Heart right ventricle (tissue), 16 donors: ENCODE results near the gene IL17F. TPM values are rescaled to one million over a fixed set of nuclear protein-coding genes. Genes with fewer than 3 reads are reported as not detected.

ENCODE experiments used
- ATAC-seq, 8 donors: fragments of 200-7000 bp; cut with Tn5 transposase; one replicate each; pipeline ENCODE4 v1.9.1; 2020; ENCODE audit warnings: mild to moderate bottlenecking in 8 of 8, moderate library complexity in 8 of 8, moderate number of reproducible peaks in 1 of 8
- DNase-seq, 2 donors: peaks; one replicate each; pipeline ENCODE4 v3.0.0-alpha.2; 2020
- H3K27ac ChIP-seq, 10 donors: fragments of 200-600 bp; sonication (generic) in 2 of 10; one replicate each; pipeline versions ENCODE4 v1.5.0 to v1.8.0; 2020 to 2022; ENCODE audit warnings: mild to moderate bottlenecking in 3 of 10
- H3K27me3 ChIP-seq, 7 donors: fragments of 200-600 bp; one replicate each; pipeline ENCODE4 v1.8.0; 2021 to 2022; ENCODE audit warnings: mild to moderate bottlenecking in 2 of 7
- H3K36me3 ChIP-seq, 9 donors: fragments of 200-600 bp; sonication (generic) in 1 of 9; one replicate each; pipeline versions ENCODE4 v1.5.0 to v1.8.0; 2020 to 2022; ENCODE audit warnings: mild to moderate bottlenecking in 2 of 9
- H3K4me1 ChIP-seq, 9 donors: fragments of 200-600 bp; sonication (generic) in 1 of 9; one replicate each; pipeline versions ENCODE4 v1.5.0 to v1.8.0; 2020 to 2022; ENCODE audit warnings: mild to moderate bottlenecking in 4 of 9
- H3K4me3 ChIP-seq, 10 donors: fragments of 200-600 bp; sonication (generic) in 2 of 10; one replicate each; pipeline versions ENCODE4 v1.5.0 to v1.8.0; 2020 to 2022; ENCODE audit warnings: mild to moderate bottlenecking in 7 of 10, moderate library complexity in 2 of 10
- H3K9me3 ChIP-seq, 11 donors: fragments of 200-600 bp in 10 of 11; sonication (generic) in 2 of 11; one replicate each; pipeline versions ENCODE4 v1.5.0 to v1.8.0; 2013 to 2022; ENCODE audit warnings: mild to moderate bottlenecking in 2 of 11, control low read depth in 1 of 11, moderate library complexity in 1 of 11
- WGBS, 2 donors: extraction: QIAGEN DNeasy Blood & Tissue Kit; methylation state at CpG; one replicate each; pipeline ENCODE4 v1.1.7; 2013; ENCODE audit warnings: inconsistent platforms in 1 of 2; 5-methylcytosine and 5-hydroxymethylcytosine counted together
- intact Hi-C, 10 donors: fragments of 100-400 bp; cut with DNase I; formaldehyde crosslinking; loops; one replicate each; pipeline versions ENCODE4 v1.11.1 to v1.14.2; 2022
- polyA plus RNA-seq, 2 donors: library from polyadenylated mRNA; stranded (reverse); fragments of 200-250 nt; gene quantifications; one replicate each; pipeline ENCODE4 v1.2.3, GENCODE V29; 2013
- total RNA-seq, 10 donors: library from RNA; stranded (reverse); fragmentation: NEBNext Ultra II Directional in 3 of 10; extraction: Animal tissue kit (Norgen Biotek cat#: 25700) in 3 of 10; gene quantifications; one replicate each; pipeline versions ENCODE4 v1.2.1 to v1.2.4, GENCODE V29; 2021 to 2023
- TF ChIP-seq, protein P1 (sequence below), 9 donors: fragments of 200-600 bp; sonication (generic) in 2 of 9; IDR thresholded peaks; one replicate each; pipeline versions ENCODE4 v1.5.0 to v1.8.0; 2021 to 2022; ENCODE audit warnings: antibody characterized with exemption in 9 of 9, mild to moderate bottlenecking in 5 of 9, moderate library complexity in 1 of 9
- donor health status: Arrhythmogenic right ventricular cardiomyopathy.
- donor health status: ischemic (EF 13 %, LVEDD 7.1; RV severe dilation, severe dysfunction).
- donor health status: healthy with polysubstance abuse.
- donor health status: DM: no; HTN: yes; CAD: no.
- donor health status: DM: no; HTN: no; CAD: no.
- donor health status: ischemic (EF 25% LVEDD 6.9; RV normal size, moderate dysfunction).
- donor health status: ischemic (EF 25% LVEDD 5.7; RV mildly dilated, moderate dysfunction).
- donor health status: healthy.
- donor health status: DM: yes; HTN: yes; CAD: no.
- donor health status: Ischemic cardiomyopathy.
- donor health status: ischemic (EF 35%, LVEDD 5.7; RV mildly dilated, moderate dysfunction).
- donor health status: nonischemic (EF 11% LVEDD 7.7; RV severe dilation, severe dysfunction).
- donor health status: DM: yes; HTN: yes; CAD: no.
- donor health status: PGD.
- donor health status: ischemic (EF 29% LVEDD 5.4; RV normal size, mild dysfunction).
- donor health status: nonischemic (EF 23%, LVEDD 6.1; RV moderate dilation, normal function).

The IL17F gene
- total and polyA plus RNA-seq, 12 donors, result not detected

- 14 to 15% methylated on average over 2 of the region's 2 CpGs for WGBS, 2 donors
- Histone ChIP-seq H3K4me3 (no peak overlapping the region), H3K4me1 (peaks cover 0 to 31% (median 14%) of the 10 kb centered on the region in 9 donors), H3K36me3 (peaks cover 0 to 11% (median 6%) of the 10 kb centered on the region in 9 donors), H3K9me3 (no peaks in the 10 kb centered on the region), H3K27me3 (no peaks in the 10 kb centered on the region), H3K27ac (no peak overlapping the region)
- no peak for ATAC-seq
- intact Hi-C loops, result loop anchor here in 9 of 10 donors (1.0 to 10.0 kb wide), 12 partner anchors 75 to 378 kb away; partner anchors contain the start of gene PAQR8 (in 2 of the 9)
- TF ChIP-seq, protein P1, sequence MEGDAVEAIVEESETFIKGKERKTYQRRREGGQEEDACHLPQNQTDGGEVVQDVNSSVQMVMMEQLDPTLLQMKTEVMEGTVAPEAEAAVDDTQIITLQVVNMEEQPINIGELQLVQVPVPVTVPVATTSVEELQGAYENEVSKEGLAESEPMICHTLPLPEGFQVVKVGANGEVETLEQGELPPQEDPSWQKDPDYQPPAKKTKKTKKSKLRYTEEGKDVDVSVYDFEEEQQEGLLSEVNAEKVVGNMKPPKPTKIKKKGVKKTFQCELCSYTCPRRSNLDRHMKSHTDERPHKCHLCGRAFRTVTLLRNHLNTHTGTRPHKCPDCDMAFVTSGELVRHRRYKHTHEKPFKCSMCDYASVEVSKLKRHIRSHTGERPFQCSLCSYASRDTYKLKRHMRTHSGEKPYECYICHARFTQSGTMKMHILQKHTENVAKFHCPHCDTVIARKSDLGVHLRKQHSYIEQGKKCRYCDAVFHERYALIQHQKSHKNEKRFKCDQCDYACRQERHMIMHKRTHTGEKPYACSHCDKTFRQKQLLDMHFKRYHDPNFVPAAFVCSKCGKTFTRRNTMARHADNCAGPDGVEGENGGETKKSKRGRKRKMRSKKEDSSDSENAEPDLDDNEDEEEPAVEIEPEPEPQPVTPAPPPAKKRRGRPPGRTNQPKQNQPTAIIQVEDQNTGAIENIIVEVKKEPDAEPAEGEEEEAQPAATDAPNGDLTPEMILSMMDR (IDR thresholded peaks at IDR 0.05), result peak; percentile 28 to 76 (median 66)
- peak; percentile 56 to 63 for DNase-seq
Measured at GRCh38 chr6:52286798-52287432, 42.6 kb upstream of the IL17F start.

GRCh38 chr6:52285177-52286068 is 41.1 kb upstream of the IL17F start:
- Histone ChIP-seq H3K36me3 (peaks cover 0 to 26% (median 20%) of the 10 kb centered on the region in 9 donors), H3K4me3 (peak overlapping the region; percentile 29 to 98 (median 77)), H3K4me1 (peaks cover 0 to 31% (median 14%) of the 10 kb centered on the region in 9 donors), H3K27me3 (no peaks in the 10 kb centered on the region), H3K9me3 (no peaks in the 10 kb centered on the region), H3K27ac (peak overlapping the region in 5 of 10 donors; percentile 24 to 65 (median 51))
- WGBS, 2 donors, result 19 to 21% methylated on average over 12 of the region's 12 CpGs
- peak in 2 of 8 donors; percentile 16 to 28 for ATAC-seq
- DNase-seq, result no peak
- TF ChIP-seq, protein P1 (IDR thresholded peaks at IDR 0.05), result peak in 4 of 9 donors; percentile 6 to 34 (median 30)
- intact Hi-C loops, result loop anchor here in 9 of 10 donors (1.0 to 10.0 kb wide), 13 partner anchors 77 to 379 kb away; partner anchors contain the start of gene PAQR8 (in 4 of the 9)

DNA sequence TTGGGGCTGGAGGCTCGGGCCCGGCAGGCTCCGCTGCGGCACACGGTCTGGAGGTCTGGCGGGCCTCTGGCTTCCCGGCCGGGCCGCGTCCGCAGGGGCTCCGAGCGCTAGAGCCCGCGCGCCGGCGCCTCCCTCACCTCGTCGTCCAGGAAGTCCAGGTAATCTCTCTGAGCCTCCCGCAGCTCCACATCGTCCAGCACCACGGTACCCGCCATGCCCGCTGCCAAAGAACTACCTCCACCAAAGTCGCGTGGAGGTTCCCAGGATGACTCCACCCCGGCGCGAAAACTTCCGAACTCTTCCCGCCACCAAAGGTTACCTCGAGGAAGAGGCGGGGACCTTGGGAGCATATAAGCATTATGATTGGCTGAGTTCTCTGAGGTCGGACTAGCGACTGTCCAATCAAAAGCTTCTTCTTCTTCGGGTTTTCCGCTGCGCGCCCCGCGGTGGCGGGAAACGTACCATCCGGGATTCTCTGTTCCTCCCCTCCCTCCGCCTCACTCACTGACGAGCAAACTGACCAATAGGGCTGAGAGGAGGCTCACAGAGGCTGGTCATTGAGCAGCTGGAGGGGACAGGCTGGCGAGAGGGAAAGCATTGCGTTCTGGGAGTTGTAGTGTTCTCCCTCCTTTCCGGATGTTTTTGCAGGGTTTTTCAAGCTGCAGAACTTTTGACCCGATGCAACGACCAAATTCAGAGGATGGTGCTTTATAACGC is 40.3 kb upstream of the IL17F start, which contains the start of gene MCM3:
Gene MCM3 (minus strand): TSS at position 283 of the 717 bp plus-strand sequence. CDS start 68 bp downstream, at position 215.
- peak; percentile 94 to 99 for DNase-seq
- H3K27me3 ChIP-seq, result no peaks in the 10 kb centered on the region
- intact Hi-C loops, result loop anchor here in 9 of 10 donors (1.0 to 10.0 kb wide), 11 partner anchors 78 to 380 kb away; partner anchors contain the start of gene PAQR8 (in 5 of the 9)
- WGBS, 2 donors, result 0% methylated on average over 53 of the region's 53 CpGs
- H3K36me3 ChIP-seq, result peaks cover 0 to 34% (median 24%) of the 10 kb centered on the region in 9 donors
- H3K9me3 ChIP-seq, result no peaks in the 10 kb centered on the region
- peaks cover 0 to 31% (median 14%) of the 10 kb centered on the region in 9 donors for H3K4me1 ChIP-seq
- peak; percentile 100 for ATAC-seq
- H3K4me3 ChIP-seq, result peak within 1 kb of the TSS; percentile 66 to 98 (median 79)
- TF ChIP-seq, protein P1 (IDR thresholded peaks at IDR 0.05), result peak in 3 of 9 donors; percentile 4 to 25 (median 22)
- H3K27ac ChIP-seq, result peak within 1 kb of the TSS in 9 of 10 donors; percentile 56 to 79 (median 64)
